ENCODE results near the gene PRKCH. TPM values are rescaled to one million over a fixed set of nuclear protein-coding genes. Genes with fewer than 3 reads are reported as not detected.

Gene PRKCH
- total RNA-seq, 2 experiments from 2014 or later, result 0.85 to 2.3 TPM

GRCh38 chr14:61532763-61533162 is 211.4 kb downstream of the PRKCH start:
- Histone ChIP-seq H3K4me3 (ENCODE audit: low read depth, low read length, poor library complexity, severe bottlenecking) (no peak overlapping the region), H4K20me1 (ENCODE audit: insufficient read depth, low read length) (no peaks in the 10 kb centered on the region), H3K27ac (ENCODE audit: low read depth, low read length, poor library complexity, severe bottlenecking) (no peak overlapping the region), H3K36me3 (ENCODE audit: insufficient read depth, low read length) (no peaks in the 10 kb centered on the region), H3K4me2 (ENCODE audit: low read length) (no peak overlapping the region), H3K9me2 (ENCODE audit: insufficient read depth, low read length) (no peaks in the 10 kb centered on the region), H2AFZ (ENCODE audit: low read length) (no peak overlapping the region), H3K79me2 (ENCODE audit: insufficient read depth, low read depth, low read length) (no peaks in the 10 kb centered on the region), H3K4me1 (ENCODE audit: insufficient read depth, low read length, poor library complexity, severe bottlenecking) (peaks cover 29% of the 10 kb centered on the region), H3K9me3 (ENCODE audit: low read length) (no peaks in the 10 kb centered on the region)
- intact Hi-C loops (cut with micrococcal nuclease; ENCODE audit: unreplicated experiment), result no loop called here
- TF ChIP-seq EZH2phosphoT487 (IDR thresholded peaks at IDR 0.05; ENCODE audit: borderline replicate concordance, low read depth, low read length), result no peak
- no peak for TF ChIP-seq CTCF (conservative IDR thresholded peaks at IDR 0.05; ENCODE audit: low read length)
- BruUV-seq (replicated peaks), result no TSS peak
- ChIA-PET CTCF (ENCODE audit: unreplicated experiment) (no interaction called here), POLR2A (interaction anchor here (0.6 to 1.4 kb wide), 10 partner anchors 9 to 251 kb away, joined by 3 to 8 read pairs (median 4); no protein-coding TSS in a partner anchor)
- no peak for DNase-seq (ENCODE audit: low spot score)

- no peak overlapping the region for H3K4me2 ChIP-seq (ENCODE audit: low read length)
- H3K27ac ChIP-seq (ENCODE audit: low read depth, low read length, poor library complexity, severe bottlenecking), result no peak overlapping the region
- no peaks in the 10 kb centered on the region for H3K9me2 ChIP-seq (ENCODE audit: insufficient read depth, low read length)
- H3K9me3 ChIP-seq (ENCODE audit: low read length), result no peaks in the 10 kb centered on the region
- TF ChIP-seq EZH2phosphoT487 (IDR thresholded peaks at IDR 0.05; ENCODE audit: borderline replicate concordance, low read depth, low read length), result no peak
- TF ChIP-seq CTCF (conservative IDR thresholded peaks at IDR 0.05; ENCODE audit: low read length), result no peak
- H3K79me2 ChIP-seq (ENCODE audit: insufficient read depth, low read depth, low read length), result no peaks in the 10 kb centered on the region
- no peaks in the 10 kb centered on the region for H4K20me1 ChIP-seq (ENCODE audit: insufficient read depth, low read length)
- intact Hi-C loops (cut with micrococcal nuclease; ENCODE audit: unreplicated experiment), result no loop called here
- no peak overlapping the region for H3K4me3 ChIP-seq (ENCODE audit: low read depth, low read length, poor library complexity, severe bottlenecking)
- no peak for DNase-seq (ENCODE audit: low spot score)
- ChIA-PET POLR2A (interaction anchor here (0.6 to 1.4 kb wide), 8 partner anchors 9 to 252 kb away, joined by 3 to 8 read pairs (median 3); no protein-coding TSS in a partner anchor), CTCF (ENCODE audit: unreplicated experiment) (no interaction called here)
- no TSS peak for BruUV-seq (replicated peaks)
- H3K4me1 ChIP-seq (ENCODE audit: insufficient read depth, low read length, poor library complexity, severe bottlenecking), result peaks cover 33% of the 10 kb centered on the region
- H2AFZ ChIP-seq (ENCODE audit: low read length), result no peak overlapping the region
- H3K36me3 ChIP-seq (ENCODE audit: insufficient read depth, low read length), result no peaks in the 10 kb centered on the region
Measured at GRCh38 chr14:61533513-61534255, 212.3 kb downstream of the PRKCH start.

- POLR2A ChIA-PET, result interaction anchor here (0.6 to 3.3 kb wide), 7 partner anchors 8 to 57 kb away, joined by 3 to 13 read pairs (median 3); no protein-coding TSS in a partner anchor
- BruUV-seq (replicated peaks), result no TSS peak
- H3K4me1 ChIP-seq (ENCODE audit: insufficient read depth, low read length, poor library complexity, severe bottlenecking), result peaks cover 33% of the 10 kb centered on the region
- H3K4me3 ChIP-seq (ENCODE audit: low read depth, low read length, poor library complexity, severe bottlenecking), result no peak overlapping the region
- H3K4me2 ChIP-seq (ENCODE audit: low read length), result no peak overlapping the region
- no peak overlapping the region for H2AFZ ChIP-seq (ENCODE audit: low read length)
- H4K20me1 ChIP-seq (ENCODE audit: insufficient read depth, low read length), result no peaks in the 10 kb centered on the region
- H3K79me2 ChIP-seq (ENCODE audit: insufficient read depth, low read depth, low read length), result no peaks in the 10 kb centered on the region
- no peaks in the 10 kb centered on the region for H3K9me3 ChIP-seq (ENCODE audit: low read length)
- H3K9me2 ChIP-seq (ENCODE audit: insufficient read depth, low read length), result no peaks in the 10 kb centered on the region
- no peak for DNase-seq (ENCODE audit: low spot score)
- no peaks in the 10 kb centered on the region for H3K36me3 ChIP-seq (ENCODE audit: insufficient read depth, low read length)
- intact Hi-C loops (cut with micrococcal nuclease; ENCODE audit: unreplicated experiment), result no loop called here
- TF ChIP-seq EZH2phosphoT487 (IDR thresholded peaks at IDR 0.05; ENCODE audit: borderline replicate concordance, low read depth, low read length) (no peak), CTCF (conservative IDR thresholded peaks at IDR 0.05; ENCODE audit: low read length) (no peak)
- CTCF ChIA-PET (ENCODE audit: unreplicated experiment), result interaction anchor here (1.6 kb wide), 1 partner anchor 12 kb away, joined by 7 read pairs; no protein-coding TSS in a partner anchor
- no peak overlapping the region for H3K27ac ChIP-seq (ENCODE audit: low read depth, low read length, poor library complexity, severe bottlenecking)
Measured at GRCh38 chr14:61535032-61535431, 213.7 kb downstream of the PRKCH start.
